Endometrial microvascular endothelial cells (primary cell): ENCODE results near the gene WDSUB1. TPM values are rescaled to one million over a fixed set of nuclear protein-coding genes. Genes with fewer than 3 reads are reported as not detected.

Experiments
- in situ Hi-C: cut with HindIII; loops from 2 replicates; pipeline ENCODE4 v1.10.0; 2017; ENCODE audit warnings: low sequenced_read_pairs, low pct_unique_long_range_greater_than_20kb; ENCODE audit errors: inconsistent ontology term
- total RNA-seq: library from RNA; depleted of rRNA; stranded (reverse); fragments of >200 nt; gene quantifications from one replicate; pipeline ENCODE4 v1.2.3, GENCODE V29; 2015; ENCODE audit errors: inconsistent ontology term

The WDSUB1 gene
- total RNA-seq, 1 donor from 2014 or later = 4.2 TPM

DNA sequence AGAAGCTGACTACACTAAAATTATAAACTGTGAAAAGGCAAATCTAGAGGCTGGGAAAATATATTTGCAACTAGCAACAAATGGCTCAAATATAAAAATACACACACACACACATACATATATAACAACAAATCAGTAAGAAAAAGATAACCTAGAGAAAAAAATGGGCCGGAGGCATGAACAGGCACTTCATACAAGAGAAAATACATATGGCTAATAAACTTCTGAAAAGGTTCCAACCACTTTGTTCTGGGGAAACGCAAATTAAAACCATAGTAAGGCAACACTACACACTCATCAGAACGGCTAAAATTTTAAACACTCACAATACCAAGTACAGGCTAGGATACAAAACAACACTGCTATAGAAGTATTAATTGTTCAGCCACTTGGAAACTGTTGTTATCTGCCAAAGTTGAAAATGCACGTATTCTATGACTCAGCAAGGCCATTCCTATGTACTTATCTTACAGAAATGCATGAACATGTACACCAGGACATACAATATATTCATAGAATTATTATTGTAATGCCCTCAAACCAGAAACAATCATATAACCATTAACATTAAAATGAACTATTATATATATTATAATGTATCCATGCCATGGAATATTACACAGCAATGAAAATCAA, 15.6 kb downstream of the WDSUB1 start:
- in situ Hi-C loops = no loop called here

DNA sequence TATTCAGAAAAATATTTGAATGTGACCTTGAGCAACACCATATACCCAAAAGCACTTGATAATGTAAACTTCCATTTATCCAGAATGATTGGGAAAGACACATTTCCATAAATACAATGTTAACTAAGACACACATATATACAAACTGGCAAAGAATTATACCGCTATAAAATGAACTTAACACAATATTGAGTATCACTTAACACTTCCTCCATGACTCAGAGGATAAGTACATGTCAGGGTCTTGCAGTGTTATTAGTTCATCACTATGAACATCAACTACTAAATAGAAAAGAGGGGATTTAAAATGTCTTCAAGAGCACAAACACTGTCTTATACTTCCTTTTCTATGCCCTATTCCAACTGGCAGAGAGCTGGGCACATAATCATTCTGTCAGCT, 18.6 kb downstream of the WDSUB1 start:
- in situ Hi-C loops = no loop called here

DNA sequence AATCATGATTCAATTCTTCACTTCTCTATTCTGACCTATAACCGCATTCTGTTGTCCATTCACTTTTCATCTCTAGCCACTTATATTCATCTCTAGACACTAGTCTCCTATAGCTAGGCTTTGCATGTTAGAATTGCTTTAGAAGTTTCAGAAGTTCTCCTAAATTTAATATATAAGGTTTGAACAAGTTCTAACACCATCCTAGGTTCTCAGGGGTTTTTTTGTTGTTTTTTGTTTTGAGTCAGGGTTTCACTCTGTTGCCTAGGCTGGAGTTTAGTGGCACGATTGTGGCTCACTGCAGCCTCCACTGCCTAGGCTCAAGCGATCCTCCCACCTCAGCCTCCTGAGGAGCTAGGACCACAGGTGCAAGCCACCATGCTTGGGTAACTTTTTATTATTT, 19.9 kb downstream of the WDSUB1 start:
- in situ Hi-C loops = no loop called here

DNA sequence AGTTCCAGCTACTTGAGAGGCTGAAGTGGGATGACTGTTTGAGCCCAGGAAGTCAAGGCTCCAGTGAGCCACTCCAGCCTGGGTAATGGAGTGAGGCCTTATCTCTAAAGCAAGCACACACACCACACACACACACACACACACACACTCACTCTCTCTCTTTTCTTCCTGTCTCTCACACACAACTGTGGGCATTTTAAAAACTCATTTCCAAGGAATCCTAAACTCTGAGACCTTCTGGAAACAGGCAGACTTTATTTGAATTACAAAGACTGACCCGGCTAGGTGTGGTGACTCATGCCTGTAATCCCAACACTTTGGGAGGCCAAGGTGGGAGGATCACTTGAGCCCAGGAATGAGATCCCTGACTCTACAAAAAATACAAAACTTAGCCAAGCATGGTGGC, 21.3 kb downstream of the WDSUB1 start:
- in situ Hi-C loops = no loop called here

DNA sequence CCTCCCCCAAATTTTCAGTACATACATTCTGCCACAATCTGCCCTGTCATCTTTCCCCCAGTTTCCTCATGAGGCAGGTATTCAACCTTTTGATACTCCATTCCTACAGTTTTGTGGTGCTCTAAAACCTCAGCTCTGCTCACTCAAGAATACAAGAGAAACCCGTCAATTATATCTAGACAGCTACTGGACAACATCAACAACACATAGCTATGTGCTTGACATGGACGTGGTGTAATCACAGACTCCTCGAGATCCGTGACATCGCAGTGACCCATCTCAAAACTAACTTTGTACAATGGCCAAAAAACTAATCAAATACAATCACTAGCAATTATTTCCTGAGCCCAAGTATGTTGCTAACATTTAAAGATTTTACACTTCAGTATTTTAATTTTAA, 23.6 kb downstream of the WDSUB1 start:
- in situ Hi-C loops = no loop called here

DNA sequence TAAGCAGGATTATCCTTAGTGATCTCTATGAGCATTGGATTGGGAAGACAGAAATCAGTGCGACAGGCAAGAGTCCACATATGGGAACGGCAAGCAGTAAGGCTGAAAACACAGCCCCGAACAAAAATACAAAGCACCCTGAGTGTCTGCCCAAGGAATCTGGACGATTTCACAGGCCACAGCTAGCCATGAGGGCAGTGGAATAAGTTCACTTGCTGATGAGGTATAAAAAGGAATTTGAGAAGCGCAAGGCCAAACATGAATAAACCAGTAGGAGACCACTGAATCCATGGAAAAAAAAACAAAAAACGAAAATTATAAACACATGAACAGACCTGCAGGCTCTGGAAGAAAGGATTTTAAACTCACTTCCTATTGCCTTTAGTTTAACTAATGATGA, 24.3 kb downstream of the WDSUB1 start:
- in situ Hi-C loops = no loop called here

DNA sequence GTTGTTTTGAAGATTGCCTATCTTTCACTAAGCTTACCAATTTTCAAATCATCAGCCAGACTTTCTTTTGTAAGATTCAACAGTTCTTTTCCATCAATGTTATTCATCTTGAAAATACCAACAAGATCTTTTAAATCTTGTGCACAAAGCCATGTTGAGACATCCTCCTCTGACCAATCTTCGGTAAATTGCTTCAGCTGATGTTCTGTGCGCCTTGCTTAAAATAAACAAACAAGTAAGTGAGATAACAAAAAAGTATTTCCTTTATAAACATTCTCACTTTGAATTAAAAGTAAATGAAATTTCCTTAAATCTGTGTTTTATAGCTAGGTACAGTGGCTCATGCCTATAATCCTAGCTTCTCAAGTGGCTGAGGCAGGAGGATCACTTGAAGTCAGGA, 30.3 kb downstream of the WDSUB1 start:
- in situ Hi-C loops = no loop called here

DNA sequence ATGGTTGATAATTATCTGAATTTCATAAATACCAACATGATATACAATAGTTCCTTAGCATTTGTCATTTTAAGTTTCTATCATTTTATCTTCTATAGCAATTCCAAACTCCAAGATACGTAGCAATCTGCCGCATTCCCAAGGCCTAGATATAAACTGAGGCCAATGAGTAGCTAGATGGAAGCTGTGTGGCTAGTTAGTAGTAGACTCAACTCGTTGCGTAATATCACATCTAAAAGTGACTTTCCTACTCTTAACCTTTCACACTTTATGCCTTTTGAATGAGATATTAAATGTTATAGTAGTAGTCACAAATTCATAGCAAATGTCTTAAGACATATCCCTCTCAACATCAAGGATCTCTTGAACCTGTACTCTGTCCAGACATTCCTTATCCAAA, 33.6 kb downstream of the WDSUB1 start:
- in situ Hi-C loops = no loop called here

DNA sequence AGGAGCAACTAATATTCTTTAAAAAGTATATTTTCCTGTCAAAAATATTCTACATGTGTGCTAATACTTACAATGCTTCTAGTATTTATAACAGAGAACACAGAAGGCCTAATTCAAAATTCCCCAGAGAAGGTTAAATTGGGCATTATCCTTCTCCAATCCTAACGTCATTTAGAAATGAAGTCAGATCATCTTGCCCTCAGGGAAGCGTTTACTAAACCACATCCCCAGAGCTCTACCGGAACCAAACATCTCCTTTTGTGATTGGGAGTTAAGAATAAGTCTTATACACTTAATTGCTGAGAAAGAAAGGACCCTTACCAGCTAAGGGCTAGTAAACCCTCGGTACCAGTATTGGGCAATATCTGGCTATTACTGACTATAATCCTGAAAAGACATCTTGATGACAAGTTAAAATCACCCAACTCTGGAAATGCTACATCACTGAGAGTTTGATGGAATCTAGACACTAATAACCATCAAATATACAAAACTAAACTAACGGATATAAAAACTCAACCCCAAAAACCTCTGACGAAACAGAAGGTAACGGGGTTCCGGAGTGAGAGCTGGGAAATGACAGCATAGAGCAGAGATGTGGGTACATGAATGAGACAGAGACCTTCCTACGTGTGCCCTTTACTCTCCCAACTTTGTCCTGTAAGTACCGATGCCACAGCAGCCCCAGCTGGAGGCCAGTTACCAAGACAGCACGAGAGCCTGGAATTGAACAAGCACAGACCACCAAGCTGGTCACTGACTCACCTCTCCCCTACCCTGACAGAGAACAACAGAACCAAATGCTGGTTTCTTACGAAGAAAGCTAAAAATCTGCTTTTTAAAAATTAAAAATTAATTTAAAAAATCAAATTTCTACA, 35.0 kb downstream of the WDSUB1 start:
- in situ Hi-C loops = no loop called here

DNA sequence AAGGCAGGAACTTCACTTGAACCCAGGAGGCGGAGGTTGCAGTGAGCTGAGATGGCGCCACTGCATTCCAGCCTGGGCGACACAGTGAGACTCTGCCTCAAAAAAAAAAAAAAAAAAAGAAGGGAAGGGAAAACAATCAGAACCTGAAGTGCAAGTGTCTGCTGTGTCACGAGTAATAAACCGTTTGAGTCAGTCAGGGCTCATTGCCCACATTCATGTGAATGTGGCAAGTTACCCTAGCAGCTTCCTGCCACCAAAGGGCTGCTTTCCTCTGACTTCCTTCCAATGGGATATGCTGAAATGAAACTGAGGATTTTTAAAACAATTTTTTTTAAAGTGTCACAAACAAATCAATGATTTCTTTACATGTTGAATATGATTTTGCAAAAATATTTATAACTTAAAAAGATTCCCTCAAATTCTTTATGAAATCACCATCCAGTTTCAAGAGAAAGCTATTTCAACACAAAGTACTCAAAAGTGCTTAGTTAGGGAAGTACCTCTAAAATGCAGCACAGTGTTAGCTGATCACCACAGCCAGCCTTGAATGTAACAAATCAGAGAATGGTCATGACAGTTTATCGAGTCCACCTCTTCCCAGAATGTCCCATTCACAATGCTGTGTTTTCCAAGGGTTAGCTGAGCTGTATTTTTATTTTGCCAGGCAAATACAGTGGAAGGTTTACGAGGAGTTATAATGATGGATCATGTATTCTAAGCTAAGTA, 36.4 kb downstream of the WDSUB1 start:
- in situ Hi-C loops = no loop called here

DNA sequence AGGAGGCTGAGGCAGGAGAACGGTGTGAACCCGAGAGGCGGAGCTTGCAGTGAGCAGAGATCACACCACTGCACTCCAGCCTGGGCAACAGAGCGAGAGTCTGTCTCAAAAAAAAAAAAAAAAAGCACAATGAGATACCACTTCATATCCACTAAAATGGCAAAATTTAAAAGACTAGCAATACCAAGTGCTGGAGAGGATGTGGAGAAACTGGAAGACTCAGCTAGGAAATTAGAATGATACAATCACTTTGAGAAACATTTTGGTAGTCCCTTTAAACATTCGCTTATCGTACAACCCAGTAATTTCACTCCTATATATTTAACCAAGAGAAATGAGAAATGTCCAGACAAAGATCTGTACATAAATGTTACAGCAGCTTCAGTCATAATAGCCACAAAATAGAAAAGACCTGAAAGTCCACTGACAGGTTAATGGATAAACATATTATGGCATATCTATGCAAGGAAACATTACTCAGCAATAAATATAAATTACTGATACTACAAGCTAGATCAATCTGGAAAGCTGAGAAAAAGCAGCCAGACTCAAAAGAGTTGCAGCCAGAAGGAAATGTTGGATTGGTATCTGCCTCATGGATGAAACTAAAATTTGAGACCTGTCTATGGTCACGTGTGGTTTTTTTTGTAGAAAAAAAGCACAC, 40.0 kb downstream of the WDSUB1 start:
- in situ Hi-C loops = no loop called here

DNA sequence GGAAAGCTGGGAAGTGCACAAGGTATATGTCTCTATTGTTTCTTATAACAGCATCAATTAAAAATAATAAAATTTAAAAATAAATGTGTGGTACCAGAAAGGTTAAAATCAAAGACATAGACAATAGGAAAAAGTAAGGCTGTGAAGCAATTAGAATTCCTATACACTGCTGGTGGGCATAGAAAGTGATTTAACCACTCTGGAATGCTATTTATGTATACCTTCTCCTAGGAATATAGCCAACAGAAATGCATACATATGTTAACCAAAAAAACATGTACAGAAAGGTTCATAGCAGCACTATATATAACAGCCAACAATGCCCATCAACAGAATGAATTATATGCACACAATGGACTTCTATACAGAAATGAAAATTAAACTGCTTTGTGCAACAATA, 43.0 kb downstream of the WDSUB1 start:
- in situ Hi-C loops = no loop called here

DNA sequence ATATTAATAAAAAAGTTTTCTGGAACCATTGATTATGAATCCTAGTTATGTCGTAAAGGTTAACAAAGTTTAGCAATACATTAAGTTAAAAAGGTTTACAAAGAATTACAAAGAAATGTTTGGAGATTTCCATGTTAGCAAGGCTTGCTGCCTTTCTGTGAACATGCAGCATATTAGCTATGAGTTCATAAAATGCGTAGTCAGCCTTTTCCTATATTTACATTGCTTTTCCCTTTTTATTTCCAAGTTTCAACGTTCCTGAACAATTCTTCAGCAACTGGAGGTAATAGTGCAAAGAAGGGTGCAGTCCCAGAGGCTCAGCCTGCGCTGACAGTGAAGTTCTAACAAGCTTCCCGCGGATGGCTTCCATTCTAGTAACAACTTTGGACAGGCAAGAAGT, 51.6 kb downstream of the WDSUB1 start:
- in situ Hi-C loops = no loop called here

DNA sequence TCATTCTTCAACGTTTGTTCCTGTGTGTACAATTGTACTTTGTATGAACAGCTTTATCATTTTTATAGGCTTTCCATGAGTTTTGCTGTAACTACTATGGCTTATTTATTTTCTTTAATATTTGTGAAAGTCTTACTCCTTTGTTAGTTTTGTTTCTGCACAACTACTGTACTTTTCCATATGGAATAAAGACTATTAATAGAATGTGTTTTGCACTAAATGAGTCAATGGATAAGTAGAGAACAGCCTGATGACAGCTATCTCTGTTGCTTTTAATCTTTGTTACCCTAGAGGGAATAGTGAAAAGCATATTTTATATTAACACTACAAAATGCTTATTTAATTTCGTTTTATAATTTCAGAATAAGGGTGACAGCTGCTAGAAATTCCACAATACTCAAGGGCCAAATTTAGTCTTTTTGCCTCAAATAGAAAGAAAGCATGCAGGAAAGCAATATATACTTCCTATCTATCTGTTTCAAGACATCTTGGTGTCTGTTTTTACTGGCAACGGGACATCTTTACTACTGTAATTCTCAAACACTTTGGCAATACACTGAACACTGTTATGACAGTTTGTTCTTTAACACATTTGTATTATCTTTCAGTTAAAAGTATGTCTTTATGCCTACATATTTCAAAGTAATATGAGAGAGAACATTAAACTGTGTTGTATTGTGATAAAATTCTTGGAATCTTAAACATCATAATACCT, 53.9 kb downstream of the WDSUB1 start:
- in situ Hi-C loops = no loop called here

DNA sequence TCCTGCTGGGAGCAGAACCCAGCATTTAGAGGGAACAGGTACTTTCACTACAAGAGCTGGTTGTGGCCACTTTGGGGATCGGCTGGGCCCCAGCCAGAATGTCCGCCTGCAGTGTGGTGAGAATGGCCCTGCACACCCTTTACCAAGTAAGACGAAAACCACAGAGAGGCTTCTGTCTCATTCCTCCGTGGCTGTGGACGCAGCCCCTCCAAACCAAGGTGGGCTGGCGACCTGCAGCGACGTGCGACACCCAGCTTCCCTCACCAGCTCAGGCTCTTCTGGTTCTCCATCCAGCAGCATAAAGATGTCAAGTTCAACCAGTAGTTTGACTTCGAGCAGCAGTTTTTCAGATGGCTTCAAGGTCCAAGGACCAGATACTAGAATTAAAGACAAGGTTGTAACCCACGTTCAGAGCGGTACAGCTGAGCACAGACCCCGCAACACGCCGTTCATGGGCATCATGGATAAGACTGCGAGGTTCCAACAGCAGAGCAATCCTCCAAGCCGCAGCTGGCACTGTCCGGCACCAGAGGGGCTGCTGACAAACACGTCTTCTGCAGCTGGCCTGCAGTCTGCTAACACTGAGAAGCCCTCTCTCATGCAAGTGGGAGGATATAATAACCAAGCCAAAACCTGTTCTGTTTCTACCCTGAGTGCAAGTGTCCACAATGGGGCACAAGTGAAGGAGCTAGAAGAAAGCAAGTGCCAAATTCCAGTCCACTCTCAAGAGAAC, 56.2 kb downstream of the WDSUB1 start:
- in situ Hi-C loops = no loop called here

DNA sequence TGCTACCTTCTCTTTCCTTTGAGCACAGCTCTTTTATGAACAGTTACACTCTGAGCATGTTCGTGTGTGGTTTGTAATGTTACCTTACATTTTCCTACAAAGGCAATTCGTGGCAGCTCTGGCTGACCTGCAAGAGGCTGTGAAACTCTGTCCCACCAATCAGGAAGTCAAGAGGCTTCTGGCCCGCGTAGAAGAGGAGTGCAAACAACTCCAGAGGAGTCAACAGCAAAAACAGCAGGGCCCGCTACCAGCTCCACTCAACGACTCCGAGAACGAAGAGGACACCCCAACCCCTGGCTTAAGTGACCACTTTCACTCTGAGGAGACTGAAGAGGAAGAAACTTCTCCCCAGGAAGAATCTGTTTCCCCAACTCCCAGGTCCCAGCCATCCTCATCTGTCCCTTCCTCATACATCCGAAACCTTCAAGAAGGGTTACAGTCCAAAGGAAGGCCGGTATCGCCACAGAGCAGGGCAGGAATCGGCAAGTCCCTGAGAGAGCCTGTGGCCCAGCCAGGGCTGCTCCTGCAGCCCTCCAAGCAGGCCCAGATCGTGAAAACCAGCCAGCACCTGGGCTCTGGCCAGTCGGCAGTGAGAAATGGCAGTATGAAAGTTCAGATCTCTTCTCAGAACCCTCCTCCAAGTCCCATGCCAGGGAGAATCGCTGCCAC, 56.9 kb downstream of the WDSUB1 start:
- in situ Hi-C loops = no loop called here

DNA sequence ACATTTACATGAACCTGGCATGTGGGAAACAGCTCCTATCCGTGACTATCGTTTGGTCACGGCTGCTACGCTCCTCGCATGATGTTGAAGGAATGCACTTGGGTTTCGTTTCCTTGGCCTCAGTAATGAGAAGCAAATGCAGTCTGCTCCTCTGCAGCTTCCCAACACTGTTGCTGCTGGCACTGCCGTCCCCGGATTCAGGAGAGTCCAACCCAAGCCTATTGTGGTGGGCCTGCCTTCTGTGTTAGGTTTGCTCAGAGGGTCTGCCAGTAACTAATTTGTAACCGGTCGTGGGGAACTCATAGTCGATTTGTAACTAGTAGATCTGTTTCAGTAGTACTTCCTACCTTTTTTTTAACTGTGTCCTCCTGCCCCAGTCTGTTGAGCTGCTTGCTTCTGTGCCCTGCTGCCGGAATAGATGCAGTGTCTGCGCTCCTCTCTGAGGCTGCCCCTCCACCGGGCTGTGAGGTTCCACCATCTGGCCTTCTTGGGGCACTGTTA, 58.4 kb downstream of the WDSUB1 start:
- in situ Hi-C loops = no loop called here

DNA sequence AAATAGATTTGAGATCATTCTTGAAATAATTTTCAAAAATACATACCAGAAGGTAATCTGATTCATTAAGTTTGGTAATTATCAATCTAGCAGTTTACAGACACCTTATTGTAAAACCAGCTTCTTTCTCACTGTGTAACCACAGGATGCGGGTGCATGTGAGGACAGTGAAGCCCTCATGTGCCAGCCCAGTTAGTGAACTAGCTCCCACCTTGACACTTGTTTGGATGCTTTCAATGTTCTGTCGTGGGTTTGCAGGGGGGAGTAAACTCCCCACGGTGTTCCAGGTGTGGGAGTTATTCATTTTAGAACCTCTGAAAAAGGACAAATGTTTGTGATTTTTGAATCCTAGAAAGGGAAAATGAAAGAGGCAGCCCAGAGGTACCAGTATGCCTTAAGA, 59.0 kb downstream of the WDSUB1 start:
- in situ Hi-C loops = no loop called here
